GM12874 (cell line): Measurements from ENCODE around the gene BMPR1A.

Experiments
- TF ChIP-seq, protein P1 (sequence below): IDR thresholded peaks from 2 replicates; pipeline ENCODE4 v1.5.1; 2011; ENCODE audit warnings: low read depth, mild to moderate bottlenecking, control low read depth, low read length, moderate library complexity; ENCODE audit not compliant: insufficient read depth

Gene BMPR1A

GRCh38 chr10:86769991-86770390, 13.6 kb downstream of the BMPR1A start:
- TF ChIP-seq, protein P1, sequence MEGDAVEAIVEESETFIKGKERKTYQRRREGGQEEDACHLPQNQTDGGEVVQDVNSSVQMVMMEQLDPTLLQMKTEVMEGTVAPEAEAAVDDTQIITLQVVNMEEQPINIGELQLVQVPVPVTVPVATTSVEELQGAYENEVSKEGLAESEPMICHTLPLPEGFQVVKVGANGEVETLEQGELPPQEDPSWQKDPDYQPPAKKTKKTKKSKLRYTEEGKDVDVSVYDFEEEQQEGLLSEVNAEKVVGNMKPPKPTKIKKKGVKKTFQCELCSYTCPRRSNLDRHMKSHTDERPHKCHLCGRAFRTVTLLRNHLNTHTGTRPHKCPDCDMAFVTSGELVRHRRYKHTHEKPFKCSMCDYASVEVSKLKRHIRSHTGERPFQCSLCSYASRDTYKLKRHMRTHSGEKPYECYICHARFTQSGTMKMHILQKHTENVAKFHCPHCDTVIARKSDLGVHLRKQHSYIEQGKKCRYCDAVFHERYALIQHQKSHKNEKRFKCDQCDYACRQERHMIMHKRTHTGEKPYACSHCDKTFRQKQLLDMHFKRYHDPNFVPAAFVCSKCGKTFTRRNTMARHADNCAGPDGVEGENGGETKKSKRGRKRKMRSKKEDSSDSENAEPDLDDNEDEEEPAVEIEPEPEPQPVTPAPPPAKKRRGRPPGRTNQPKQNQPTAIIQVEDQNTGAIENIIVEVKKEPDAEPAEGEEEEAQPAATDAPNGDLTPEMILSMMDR: no peak

DNA sequence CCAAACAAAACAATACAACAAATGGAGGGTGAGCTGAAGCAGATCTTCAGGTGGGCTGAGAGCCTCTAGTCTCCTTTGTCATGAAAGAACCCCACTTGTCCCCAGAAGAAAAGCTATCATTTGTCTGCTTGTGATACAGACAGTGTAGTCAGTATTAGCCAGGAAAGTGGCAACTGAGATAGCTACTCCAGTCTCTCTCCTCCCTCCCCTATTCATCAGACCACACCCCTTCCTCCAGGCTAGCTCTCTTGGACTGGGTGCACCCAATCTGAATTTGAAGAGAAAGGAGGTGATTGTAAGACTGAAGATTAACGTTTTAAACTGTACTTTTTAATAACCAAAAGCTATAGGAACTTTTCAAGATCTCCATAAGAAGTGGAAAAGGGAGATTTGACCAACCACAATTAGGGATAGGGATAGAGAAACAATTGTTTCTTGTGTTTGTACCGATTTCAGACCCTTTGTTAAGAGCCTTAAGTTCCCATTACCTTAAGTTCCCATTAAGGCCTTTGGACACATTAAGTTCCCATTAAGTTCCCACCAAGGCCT, 14.1 kb downstream of the BMPR1A start:
- TF ChIP-seq, protein P1: no peak

GRCh38 chr10:86773498-86773897, 17.1 kb downstream of the BMPR1A start:
- TF ChIP-seq, protein P1: no peak

DNA sequence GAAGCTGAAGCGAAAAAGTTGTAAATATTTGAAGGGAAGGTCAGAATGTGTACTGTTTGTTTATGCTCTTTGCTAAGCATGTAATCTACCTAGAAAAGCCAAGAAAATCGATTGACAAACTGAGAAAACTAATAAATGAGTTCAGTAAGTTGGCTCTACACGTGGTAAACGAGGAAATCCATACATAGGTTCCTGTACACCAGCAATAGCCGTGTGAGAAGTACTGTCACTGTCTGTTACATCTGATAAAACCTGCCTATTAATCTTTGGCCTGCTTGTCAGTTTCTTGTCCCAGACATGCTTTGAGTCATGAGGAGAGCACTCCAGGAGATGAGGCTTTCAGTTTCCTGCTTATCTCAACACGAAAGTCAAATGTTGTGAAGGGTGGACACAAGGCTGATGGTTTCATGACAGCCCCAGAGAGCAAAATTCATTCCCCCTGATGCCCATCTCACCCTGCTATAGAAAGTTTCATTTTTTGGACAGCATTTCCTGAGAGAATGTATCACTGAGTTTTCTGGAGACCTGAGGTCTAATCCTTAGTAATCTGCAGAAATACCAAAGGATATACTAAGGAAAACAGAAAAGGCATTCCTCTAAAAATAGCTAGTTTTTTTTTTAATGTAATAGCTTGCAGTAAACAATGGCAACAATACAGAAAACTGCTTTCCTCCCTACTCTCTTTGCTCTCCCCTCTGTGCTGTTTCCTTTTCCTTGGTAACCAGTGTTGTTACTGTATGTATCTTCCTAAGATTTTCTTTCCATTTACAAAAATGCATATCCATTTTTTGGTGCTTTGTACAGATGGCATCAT, 18.8 kb downstream of the BMPR1A start:
- TF ChIP-seq, protein P1: no peak

DNA sequence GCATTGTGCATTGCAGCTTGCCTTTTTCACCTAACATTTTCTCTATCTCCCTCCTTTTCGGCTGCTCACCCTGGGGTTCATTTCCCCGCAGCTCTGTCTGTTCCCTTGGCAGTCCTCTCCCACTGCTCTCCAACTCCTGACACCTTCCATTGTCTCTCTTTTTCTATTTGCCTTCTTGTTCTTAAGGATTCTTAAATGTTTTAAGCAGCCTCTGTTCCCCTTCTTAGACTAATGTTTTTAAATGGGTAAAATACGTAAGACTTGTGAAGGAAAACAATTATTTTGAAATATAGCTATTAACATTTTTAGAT, 19.4 kb downstream of the BMPR1A start:
- TF ChIP-seq, protein P1: no peak

- TF ChIP-seq, protein P1: no peak
Measured at GRCh38 chr10:86779220-86780017, 23.0 kb downstream of the BMPR1A start.

DNA sequence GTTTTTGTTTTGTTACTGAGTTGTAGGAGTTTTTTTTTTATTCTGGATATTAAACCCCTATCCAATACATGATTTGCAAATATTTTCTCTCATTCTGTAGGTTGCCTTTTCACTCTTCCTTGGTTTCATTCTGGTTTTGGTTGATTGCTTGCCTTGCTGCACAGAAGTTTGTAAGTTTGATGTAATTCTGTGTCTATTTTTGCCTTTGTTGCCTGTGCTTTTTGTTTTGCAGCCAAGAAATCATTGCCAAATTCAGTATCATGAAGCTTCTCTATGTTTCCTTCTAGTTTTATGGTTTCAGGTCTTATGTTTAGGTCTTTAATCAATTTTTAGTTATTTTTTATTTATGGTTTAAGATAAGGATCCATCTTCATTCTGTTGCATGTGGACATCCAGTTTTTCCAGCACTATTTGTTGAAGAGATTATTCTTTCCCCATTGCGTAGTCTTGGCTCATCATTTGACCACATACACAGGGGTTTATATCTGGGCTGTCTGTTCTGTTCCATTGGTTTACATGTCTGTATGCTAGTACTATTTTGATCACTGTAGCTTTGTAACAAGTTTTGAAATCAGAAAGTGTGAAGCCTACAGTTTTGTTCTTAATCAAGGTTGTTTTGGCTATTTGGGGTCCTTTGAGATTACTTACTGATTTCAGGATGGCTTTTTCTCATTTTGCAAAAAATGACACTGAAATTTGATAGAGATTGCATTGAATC, 26.4 kb downstream of the BMPR1A start:
- TF ChIP-seq, protein P1: no peak
